22Rv1 (cell line): Measurements from ENCODE around the gene FAM234A.

Source experiments
- CTCF ChIP-seq: fragments of 450-650 bp; IDR thresholded peaks from 2 replicates; pipeline ENCODE4 v1.5.1; 2017; ENCODE audit warnings: mild to moderate bottlenecking
- ZFX ChIP-seq: fragments of 450-650 bp; IDR thresholded peaks from 2 replicates; pipeline ENCODE4 v1.6.1; 2017; ENCODE audit warnings: antibody characterized with exemption, borderline replicate concordance

DNA sequence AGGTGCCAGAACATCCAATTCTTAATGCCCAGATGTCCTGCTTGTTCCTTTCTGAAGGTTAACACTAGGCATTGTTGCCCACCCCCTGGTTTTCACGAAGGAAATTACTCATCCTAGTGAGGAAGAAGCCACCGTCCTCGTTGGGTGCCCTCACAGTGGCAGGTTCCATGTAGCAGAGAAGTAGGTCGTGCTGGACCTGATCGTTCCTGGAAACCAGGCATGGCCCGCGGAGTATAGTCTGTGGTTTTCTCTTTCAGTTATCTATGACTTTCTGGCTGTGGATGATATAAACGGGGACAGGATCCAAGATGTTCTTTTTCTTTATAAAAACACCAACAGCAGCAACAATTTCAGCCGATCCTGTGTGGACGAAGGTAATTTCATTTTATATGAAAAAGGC, 24.6 kb downstream of the FAM234A start:
- TF ChIP-seq CTCF (no peak), ZFX (no peak)
